IMR-90 (cell line): ENCODE data around the gene ZEB2. TPM values are rescaled to one million over a fixed set of nuclear protein-coding genes. Genes with fewer than 3 reads are reported as not detected.

Experiments
- ATAC-seq: fragments of 200-7000 bp; cut with Tn5 transposase; 2 replicates; pipeline ENCODE4 v1.9.1; 2020; ENCODE audit warnings: low read depth, mild to moderate bottlenecking, moderate library complexity
- BruUV-seq: library from RNA; stranded (reverse); fragments of 400-500 nt; replicated peaks from 2 replicates; lab custom pipeline; 2021; lab: Mats Ljungman, UMichigan
- CTCF ChIA-PET: fragments of 300-600 bp; formaldehyde crosslinking; extraction: SDS; loops from one replicate; lab custom pipeline; 2021; ENCODE audit warnings: antibody characterized with exemption; lab: Yijun Ruan, JAX
- POLR2A ChIA-PET: fragments of 300-600 bp; sonication (Branson Sonifier 250); formaldehyde crosslinking; loops from one replicate; lab custom pipeline; 2022; ENCODE audit warnings: antibody characterized with exemption; ENCODE audit not compliant: unreplicated experiment; lab: Charles Lee
- DNase-seq: peaks from one replicate; pipeline ENCODE4 v3.0.0; 2013
- H2AFZ ChIP-seq: replicated peaks from 2 replicates; pipeline ENCODE3; 2013; ENCODE audit warnings: low read length, mild to moderate bottlenecking; ENCODE audit not compliant: poor library complexity
- H2AK5ac ChIP-seq: 2 replicates; pipeline ENCODE4 v1.6.1; 2013; ENCODE audit warnings: low read depth, low read length, inconsistent platforms
- H2AK9ac ChIP-seq: replicated peaks from 2 replicates; pipeline ENCODE3; 2013; ENCODE audit warnings: mild to moderate bottlenecking, low read depth, low read length, moderate library complexity; ENCODE audit not compliant: poor library complexity
- H2BK120ac ChIP-seq: 2 replicates; pipeline ENCODE4 v1.6.1; 2013; ENCODE audit warnings: low read depth, low read length, inconsistent platforms
- H2BK15ac ChIP-seq: 3 replicates; pipeline ENCODE4 v1.6.1; 2013; ENCODE audit warnings: low read depth, low read length, inconsistent platforms
- H2BK20ac ChIP-seq: 2 replicates; pipeline ENCODE4 v1.6.1; 2013; ENCODE audit warnings: low read depth, mild to moderate bottlenecking, inconsistent platforms, low read length, moderate library complexity
- H2BK5ac ChIP-seq: 2 replicates; pipeline ENCODE4 v1.6.1; 2013; ENCODE audit warnings: mild to moderate bottlenecking, low read depth, low read length, inconsistent platforms; ENCODE audit not compliant: poor library complexity, severe bottlenecking
- H3K14ac ChIP-seq: replicated peaks from 2 replicates; pipeline ENCODE4 v1.6.1; 2013; ENCODE audit warnings: low read depth, low read length, inconsistent platforms
- H3K18ac ChIP-seq: 2 replicates; pipeline ENCODE4 v1.6.1; 2013; ENCODE audit warnings: low read depth, low read length, control low read depth
- H3K23ac ChIP-seq: 2 replicates; pipeline ENCODE4 v1.6.1; 2013; ENCODE audit warnings: low read depth, low read length, inconsistent platforms
- H3K27ac ChIP-seq: 2 replicates; pipeline ENCODE4 v1.5.1; 2013; ENCODE audit warnings: mild to moderate bottlenecking, control low read depth, low read length; ENCODE audit not compliant: insufficient read depth
- H3K27me3 ChIP-seq: 2 replicates; pipeline ENCODE4 v1.6.1; 2013; ENCODE audit warnings: low read length; ENCODE audit not compliant: control insufficient read depth, insufficient read depth
- H3K36me3 ChIP-seq: 2 replicates; pipeline ENCODE4 v1.6.1; 2013; ENCODE audit warnings: low read length, mixed read lengths; ENCODE audit not compliant: control insufficient read depth, insufficient read depth
- H3K4ac ChIP-seq: 2 replicates; pipeline ENCODE4 v1.6.1; 2013; ENCODE audit warnings: low read depth, low read length, inconsistent platforms
- H3K4me1 ChIP-seq: 2 replicates; pipeline ENCODE4 v1.6.1; 2013; ENCODE audit warnings: low read length, mixed read lengths; ENCODE audit not compliant: control insufficient read depth, insufficient read depth
- H3K4me2 ChIP-seq: 2 replicates; pipeline ENCODE4 v1.6.1; 2013; ENCODE audit warnings: low read depth, mild to moderate bottlenecking, control low read depth, low read length, moderate library complexity
- H3K4me3 ChIP-seq: 2 replicates; pipeline ENCODE4 v1.5.1; 2013; ENCODE audit warnings: low read depth, mild to moderate bottlenecking, control low read depth, low read length, moderate library complexity; ENCODE audit not compliant: insufficient read depth
- H3K56ac ChIP-seq: 2 replicates; pipeline ENCODE4 v1.6.1; 2013; ENCODE audit warnings: low read length, inconsistent platforms; ENCODE audit not compliant: insufficient read depth; ENCODE audit errors: extremely low read depth
- H3K79me1 ChIP-seq, 2 experiments: 2 replicates each; pipeline ENCODE4 v1.6.1; 2013; ENCODE audit warnings: low read length in 2 of 2, inconsistent platforms in 1 of 2, low read depth in 1 of 2
- H3K9ac ChIP-seq: 2 replicates; pipeline ENCODE4 v1.6.1; 2013; ENCODE audit warnings: low read depth, low read length, control low read depth
- H3K9me1 ChIP-seq: 2 replicates; pipeline ENCODE4 v1.6.1; 2013; ENCODE audit warnings: low read length, inconsistent platforms; ENCODE audit not compliant: insufficient read depth
- H3K9me3 ChIP-seq: 2 replicates; pipeline ENCODE4 v1.6.1; 2013; ENCODE audit warnings: low read length; ENCODE audit not compliant: control insufficient read depth, insufficient read depth
- H4K20me1 ChIP-seq: 2 replicates; pipeline ENCODE4 v1.6.1; 2013; ENCODE audit warnings: low read length, inconsistent platforms; ENCODE audit not compliant: insufficient read depth
- H4K5ac ChIP-seq: 2 replicates; pipeline ENCODE4 v1.6.1; 2013; ENCODE audit warnings: mild to moderate bottlenecking, low read depth, low read length, control low read depth
- H4K8ac ChIP-seq, 2 experiments: 2 replicates each; pipeline ENCODE4 v1.6.1; 2013; ENCODE audit warnings: low read depth in 2 of 2, low read length in 2 of 2, control low read depth in 1 of 2, inconsistent platforms in 1 of 2
- H4K91ac ChIP-seq: 2 replicates; pipeline ENCODE4 v1.6.1; 2013; ENCODE audit warnings: low read depth, low read length, inconsistent platforms; ENCODE audit not compliant: insufficient read depth
- BHLHE40 ChIP-seq: fragments of 150-350 bp; IDR thresholded peaks from 2 replicates; pipeline ENCODE4 v1.6.1; 2016; ENCODE audit warnings: mild to moderate bottlenecking, low read depth, low read length
- CEBPB ChIP-seq: IDR thresholded peaks from 2 replicates; pipeline ENCODE4 v1.6.1; 2012; ENCODE audit warnings: low read depth, low read length, improper control_type of control experiment
- CHD1 ChIP-seq: IDR thresholded peaks from 2 replicates; pipeline ENCODE4 v1.6.1; 2012; ENCODE audit warnings: low read depth, low read length, improper control_type of control experiment
- CTCF ChIP-seq: conservative IDR thresholded peaks from 2 replicates; pipeline ENCODE4 v1.5.1; 2012; ENCODE audit warnings: mild to moderate bottlenecking, low read depth, low read length, improper control_type of control experiment
- ELK1 ChIP-seq: fragments of 150-350 bp; IDR thresholded peaks from 2 replicates; pipeline ENCODE4 v1.6.1; 2016; ENCODE audit warnings: low read depth, mild to moderate bottlenecking, low read length, moderate library complexity, borderline replicate concordance
- MAFK ChIP-seq: IDR thresholded peaks from 2 replicates; pipeline ENCODE4 v1.6.1; 2012; ENCODE audit warnings: low read depth, low read length, improper control_type of control experiment
- MAZ ChIP-seq: IDR thresholded peaks from 2 replicates; pipeline ENCODE4 v1.6.1; 2012; ENCODE audit warnings: low read depth, mild to moderate bottlenecking, low read length, improper control_type of control experiment, moderate library complexity, borderline replicate concordance
- NFE2L2 ChIP-seq: fragments of 150-350 bp; IDR thresholded peaks from 2 replicates; pipeline ENCODE4 v1.6.1; 2016; ENCODE audit warnings: low read depth, mild to moderate bottlenecking, low read length
- POLR2A ChIP-seq: IDR thresholded peaks from 2 replicates; pipeline ENCODE4 v1.6.1; 2012; ENCODE audit warnings: mild to moderate bottlenecking, low read depth, low read length
- RAD21 ChIP-seq: IDR thresholded peaks from 2 replicates; pipeline ENCODE4 v1.6.1; 2012; ENCODE audit warnings: low read length, improper control_type of control experiment
- RCOR1 ChIP-seq: IDR thresholded peaks from 2 replicates; pipeline ENCODE4 v1.6.1; 2012; ENCODE audit warnings: mild to moderate bottlenecking, low read length, improper control_type of control experiment; ENCODE audit not compliant: insufficient replicate concordance
- RFX5 ChIP-seq: IDR thresholded peaks from 2 replicates; pipeline ENCODE4 v1.8.0; 2012; ENCODE audit warnings: low read depth, mild to moderate bottlenecking, low read length, moderate library complexity
- SMC3 ChIP-seq: fragments of 150-350 bp; IDR thresholded peaks from 2 replicates; pipeline ENCODE4 v1.6.1; 2016; ENCODE audit warnings: low read depth, mild to moderate bottlenecking, antibody characterized with exemption, low read length, moderate library complexity
- USF2 ChIP-seq: fragments of 150-350 bp; IDR thresholded peaks from 2 replicates; pipeline ENCODE4 v1.6.1; 2017; ENCODE audit warnings: mild to moderate bottlenecking, antibody characterized with exemption, low read length, low read depth
- WGBS, 2 experiments: methylation state at CpG; one replicate each; pipeline versions ENCODE4 v1.1.5 to v1.1.7; 2013; ENCODE audit warnings: missing lambda C conversion rate in 2 of 2; ENCODE audit not compliant: insufficient read length in 1 of 2; ENCODE audit errors: extremely low coverage in 2 of 2; 5-methylcytosine and 5-hydroxymethylcytosine counted together
- dilution Hi-C: fragments of 300-500 bp; cut with HindIII; formaldehyde crosslinking; loops from one replicate; pipeline ENCODE4 v1.14.3; 2018; ENCODE audit warnings: low sequenced_read_pairs; ENCODE audit not compliant: unreplicated experiment
- in situ Hi-C: fragments of 300-500 bp; cut with MboI; formaldehyde crosslinking; loops from 3 replicates; pipeline ENCODE4 v1.14.3; 2019; ENCODE audit warnings: low sequenced_read_pairs, inconsistent platforms, mixed read lengths
- intact Hi-C: fragments of 100-400 bp; cut with micrococcal nuclease; formaldehyde crosslinking; loops from 2 replicates; pipeline ENCODE4 v1.10.0; 2022
- polyA plus RNA-seq, 3 experiments: library from polyadenylated mRNA; depleted of rRNA; stranded (reverse); fragments of >200 nt; gene quantifications; 2 replicates each; pipeline ENCODE4 v1.2.3, GENCODE V29; 2012; ENCODE audit warnings: low replicate concordance in 1 of 3
- total RNA-seq: library from RNA; depleted of rRNA; stranded (reverse); fragments of >200 nt; gene quantifications from 2 replicates; pipeline ENCODE4 v1.2.3, GENCODE V29; 2012

Gene ZEB2
- total and polyA plus RNA-seq, 2 of the 4 experiments (the other 2 are of a cell fraction), result 22.4 to 50.9 TPM

- ATAC-seq (no peak), DNase-seq (no peak)
- no peak overlapping the region for H3K4me2 ChIP-seq
- no peak overlapping the region for H2BK20ac ChIP-seq
- H3K79me1 ChIP-seq, result peaks cover 18 to 22% of the 10 kb centered on the region in 2 experiments; a peak in 2 of 4 replicates
- no peak overlapping the region for H3K9ac ChIP-seq
- H4K20me1 ChIP-seq, result no peaks in the 10 kb centered on the region
- no peak overlapping the region for H2AK9ac ChIP-seq
- no peaks in the 10 kb centered on the region for H3K9me3 ChIP-seq
- H2AK5ac ChIP-seq, result peak overlapping the region; percentile 1; the same call in 1 of the 2 replicates
- no peak overlapping the region for H4K91ac ChIP-seq
- peaks cover 14% of the 10 kb centered on the region for H3K36me3 ChIP-seq
- peak overlapping the region; percentile 23; the same call in 1 of the 2 replicates for H4K5ac ChIP-seq
- ChIA-PET POLR2A (no interaction called here), CTCF (interaction anchor here (0.6 to 1.1 kb wide), 2 partner anchors 177 to 542 kb away, joined by 3 read pairs; no protein-coding TSS in a partner anchor)
- in situ Hi-C loops, result no loop called here
- H3K9me1 ChIP-seq, result peaks cover 4% of the 10 kb centered on the region; the same call in 1 of the 2 replicates
- H4K8ac ChIP-seq, result no peak overlapping the region
- peaks cover 12% of the 10 kb centered on the region for H3K4me1 ChIP-seq
- WGBS, 2 experiments, result 83% methylated on average over 2 of the region's 5 CpGs; no CpG with 5 or more reads in 1 of the 2 experiments
- H3K27ac ChIP-seq, result no peak overlapping the region
- H3K4me3 ChIP-seq, result no peak overlapping the region
- no peak overlapping the region for H2BK120ac ChIP-seq
- dilution Hi-C loops, result no loop called here
- H3K18ac ChIP-seq, result no peak overlapping the region
- no TSS peak for BruUV-seq
- intact Hi-C loops, result no loop called here
- peak overlapping the region; percentile 37; the same call in 1 of the 2 replicates for H3K14ac ChIP-seq
- no peak overlapping the region for H3K23ac ChIP-seq
- H3K27me3 ChIP-seq, result no peaks in the 10 kb centered on the region
- no peak overlapping the region for H2BK5ac ChIP-seq
- H3K4ac ChIP-seq, result no peak overlapping the region; the same call in 1 of the 2 replicates
- H3K56ac ChIP-seq, result no peak overlapping the region
- H2BK15ac ChIP-seq, result no peak overlapping the region
- H2AFZ ChIP-seq, result no peak overlapping the region
- TF ChIP-seq CHD1, result no peak
- TF ChIP-seq NFE2L2, result no peak
- TF ChIP-seq CEBPB, result no peak
- no peak for TF ChIP-seq RFX5
- no peak for TF ChIP-seq USF2
- no peak for TF ChIP-seq POLR2A
- no peak for TF ChIP-seq BHLHE40
- TF ChIP-seq CTCF, result no peak
- no peak for TF ChIP-seq RCOR1
- no peak for TF ChIP-seq RAD21
- TF ChIP-seq ELK1, result no peak
- TF ChIP-seq MAZ, result no peak
- no peak for TF ChIP-seq SMC3
- no peak for TF ChIP-seq MAFK
Measured at GRCh38 chr2:144405982-144406788, 113.7 kb downstream of the ZEB2 start.
